GM18907 (cell line): ENCODE results near the gene GAS6.

ENCODE experiments used
- ATAC-seq: cut with Tn5 transposase; IDR thresholded peaks from one replicate; pipeline ENCODE4 v1.9.1; 2021; ENCODE audit warnings: mild to moderate bottlenecking, moderate library complexity; ENCODE audit not compliant: unreplicated experiment

GAS6 gene

DNA sequence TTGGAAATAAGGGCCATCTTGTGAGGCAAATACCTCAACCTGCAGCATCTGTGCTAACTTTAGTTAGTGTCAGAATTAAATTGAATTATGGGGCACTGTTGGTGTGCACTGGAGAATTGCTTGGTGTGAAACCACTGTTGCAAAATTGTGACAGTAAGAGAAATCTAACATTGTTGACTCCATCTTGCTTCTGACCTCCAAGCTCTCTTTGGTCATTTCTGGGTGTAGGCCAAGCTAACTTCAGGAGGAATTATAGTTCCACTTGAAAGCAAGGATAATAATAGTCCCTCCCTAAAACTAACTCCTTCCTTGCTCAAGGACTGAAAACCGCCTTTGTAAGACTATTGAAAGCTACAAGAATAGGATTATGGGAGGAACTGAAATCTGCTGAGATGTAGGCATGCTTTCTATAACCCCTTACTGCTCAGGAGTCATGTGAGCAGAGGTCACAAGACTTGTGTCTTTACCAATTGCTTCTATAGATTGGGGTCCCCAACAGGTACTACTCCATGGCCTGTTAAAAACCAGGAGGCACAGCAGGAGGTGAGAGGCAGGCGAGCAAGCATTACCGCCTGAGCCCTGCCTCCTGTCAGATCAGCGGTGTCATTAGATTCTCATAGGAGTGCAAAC is 24.9 kb upstream of the GAS6 start:
- ATAC-seq, result no peak

DNA sequence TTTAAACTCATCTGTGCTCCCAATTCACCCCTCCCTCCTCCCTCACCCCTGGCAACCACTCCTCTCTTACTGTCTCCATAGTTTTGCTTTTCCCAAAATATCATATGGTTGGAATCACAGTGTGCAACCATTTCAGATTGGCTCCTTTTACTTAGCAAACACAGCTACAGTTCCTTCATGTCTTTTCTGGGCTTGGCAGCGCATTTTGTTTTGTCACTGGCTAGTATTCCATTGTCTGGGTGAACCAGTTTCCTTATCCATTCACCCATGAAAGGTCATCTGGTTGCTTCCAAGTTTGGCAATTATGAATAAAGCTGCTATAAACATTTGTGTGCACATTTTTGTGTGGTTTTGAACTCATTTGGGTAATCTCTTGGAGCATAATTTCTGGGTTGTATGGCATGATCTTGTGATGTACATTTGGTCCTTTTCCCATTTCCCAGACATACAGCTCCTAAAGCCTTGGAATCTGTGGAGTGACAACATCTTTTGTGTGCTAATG is 23.9 kb upstream of the GAS6 start:
- no peak for ATAC-seq

DNA sequence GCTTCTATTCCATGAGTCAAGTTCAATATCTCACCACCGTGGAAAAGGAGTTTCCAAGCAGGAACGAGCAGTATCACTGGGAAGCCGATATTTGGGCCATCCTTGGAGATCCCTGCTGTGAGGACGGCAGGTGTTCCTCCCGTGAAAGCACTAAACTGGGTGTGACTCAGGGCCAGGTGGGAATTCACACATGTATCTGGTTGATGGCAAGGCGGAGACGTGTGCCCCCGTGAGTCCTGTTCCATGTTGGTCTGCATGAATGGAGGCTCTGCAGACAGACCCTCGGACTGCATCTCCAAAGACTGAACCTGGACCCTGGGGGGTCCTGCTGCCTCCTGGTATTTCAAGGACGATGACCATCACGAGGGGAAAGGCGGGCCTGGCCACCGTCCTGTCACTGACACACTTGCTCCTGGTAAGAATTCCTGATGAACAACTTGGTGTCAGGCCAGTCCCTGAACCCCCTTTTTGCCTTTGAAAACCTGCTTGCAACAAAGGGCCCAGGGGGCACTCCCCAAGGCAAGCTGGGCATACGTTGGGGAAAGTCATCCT is 22.8 kb upstream of the GAS6 start:
- no peak for ATAC-seq

DNA sequence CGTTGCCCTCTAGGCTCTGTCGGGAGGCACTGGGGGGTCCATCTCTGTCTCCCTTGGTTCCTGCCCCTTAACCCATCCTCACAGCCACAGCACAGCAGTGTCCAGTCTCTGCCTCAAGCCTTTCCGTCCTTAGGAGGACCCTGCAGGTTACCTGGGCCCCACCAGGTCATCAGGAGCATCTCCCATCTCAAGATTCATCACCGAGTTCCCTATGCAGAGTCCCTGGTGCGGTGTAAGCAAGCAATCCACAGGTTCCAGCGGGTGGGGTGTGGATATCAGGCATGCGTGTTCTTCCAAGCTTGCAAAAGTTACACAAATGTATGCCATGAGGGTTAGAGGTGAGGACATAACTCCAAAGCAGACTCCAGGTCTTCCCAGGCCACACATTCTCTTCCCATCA is 20.9 kb upstream of the GAS6 start:
- no peak for ATAC-seq

DNA sequence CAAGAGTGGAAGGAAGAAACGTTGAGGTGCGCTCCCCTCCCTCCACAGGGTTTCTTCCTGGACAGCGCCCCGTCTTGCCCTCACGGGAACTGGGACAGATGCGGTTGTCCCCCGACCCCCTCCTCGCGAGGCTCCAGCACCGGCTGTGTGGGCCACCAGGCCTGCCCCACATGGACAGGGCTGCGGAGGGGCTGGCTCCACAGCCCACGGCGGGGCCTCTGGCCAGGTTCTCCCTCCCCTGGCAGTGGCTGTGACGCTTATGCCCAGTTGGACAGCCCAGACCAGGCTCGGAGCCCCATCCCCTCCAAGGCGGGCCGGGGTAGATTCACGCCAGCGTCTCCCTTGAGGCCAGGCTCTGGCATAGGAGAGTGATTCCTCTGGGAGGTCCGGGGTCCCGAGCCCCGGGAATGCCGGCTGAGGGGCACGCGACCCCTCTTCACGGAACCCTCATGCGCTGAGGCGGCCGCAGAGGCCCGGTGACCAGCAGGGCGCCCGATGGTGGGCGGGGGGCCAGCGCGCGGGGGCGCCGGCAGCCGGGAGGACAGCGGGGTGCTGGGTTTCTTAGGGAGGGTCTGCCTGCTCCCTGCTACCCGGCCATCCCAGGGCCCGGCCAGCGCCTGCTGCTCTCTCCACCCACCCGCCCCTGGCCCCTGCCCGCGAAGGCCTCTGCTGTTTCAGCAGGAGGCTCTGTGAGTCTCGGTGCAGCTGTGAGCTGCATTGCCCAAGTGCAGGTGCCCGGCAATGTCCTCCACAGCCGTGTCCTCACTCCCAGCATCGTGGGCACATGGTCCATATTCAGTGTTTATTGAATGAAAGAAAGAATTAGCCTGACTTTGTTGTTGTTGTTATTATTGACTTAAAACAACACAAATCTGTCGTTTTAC is 20.3 kb upstream of the GAS6 start:
- no peak for ATAC-seq

DNA sequence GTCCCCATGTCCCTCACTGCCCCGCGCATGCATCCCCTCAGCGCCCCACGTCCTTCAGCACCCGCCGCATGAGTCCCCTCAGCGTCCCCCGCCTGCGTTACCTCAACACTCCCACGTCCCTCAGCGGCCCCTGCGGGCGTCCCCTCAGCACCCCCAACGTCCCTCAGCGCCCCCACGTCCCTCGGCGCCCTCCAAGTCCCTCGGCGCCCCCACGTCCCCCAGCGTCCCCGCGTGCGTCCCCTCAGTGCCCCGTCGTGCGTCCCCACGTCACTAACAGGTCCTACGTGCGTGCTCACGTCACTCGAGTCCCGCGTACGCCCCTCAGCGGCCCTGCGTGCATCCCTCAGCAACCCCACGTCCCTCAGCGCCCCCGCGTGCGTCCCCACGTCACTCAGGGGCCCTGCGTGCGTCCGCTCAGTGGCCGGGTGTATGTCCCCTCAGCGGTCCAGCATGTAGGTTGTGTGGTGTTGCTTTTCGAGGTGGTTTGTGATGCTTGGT is 19.5 kb upstream of the GAS6 start:
- no peak for ATAC-seq

DNA sequence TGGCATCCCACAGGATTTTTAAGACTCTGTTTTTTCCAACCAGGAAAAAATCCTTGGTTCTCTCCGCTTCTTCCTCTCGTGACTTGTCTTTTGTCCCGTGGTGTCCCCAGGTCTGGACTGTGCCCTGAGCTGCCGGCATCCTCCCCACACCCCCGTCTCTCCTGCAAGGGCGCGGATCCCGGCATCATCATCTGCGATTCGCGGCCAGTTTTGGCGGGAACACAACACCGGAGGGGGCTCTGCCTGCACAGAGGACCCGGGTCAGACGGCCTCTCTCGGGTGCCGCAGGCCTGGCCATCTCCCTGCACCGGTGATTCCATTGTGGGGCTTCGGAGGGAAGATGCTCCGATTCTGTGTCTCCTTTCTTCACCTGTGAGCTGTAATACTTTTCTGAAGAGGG is 18.8 kb upstream of the GAS6 start:
- ATAC-seq, result no peak

DNA sequence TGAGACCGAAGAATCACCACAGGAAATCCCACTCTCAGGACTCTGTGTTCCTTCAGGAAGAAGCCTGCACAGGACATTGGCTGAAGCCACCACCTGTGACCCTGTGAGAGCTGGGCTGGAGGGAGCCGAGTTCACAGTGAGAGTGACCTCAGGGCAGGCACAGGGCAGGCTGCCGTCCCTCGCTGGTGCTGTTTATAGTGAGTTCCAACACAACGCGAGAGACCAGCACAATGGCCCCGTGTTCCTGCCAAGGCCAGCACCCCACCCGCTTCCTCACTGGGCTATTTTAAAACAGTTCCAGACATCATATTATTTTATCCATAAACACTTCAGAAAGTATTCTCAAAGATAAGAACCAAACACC is 18.4 kb upstream of the GAS6 start:
- ATAC-seq, result no peak

DNA sequence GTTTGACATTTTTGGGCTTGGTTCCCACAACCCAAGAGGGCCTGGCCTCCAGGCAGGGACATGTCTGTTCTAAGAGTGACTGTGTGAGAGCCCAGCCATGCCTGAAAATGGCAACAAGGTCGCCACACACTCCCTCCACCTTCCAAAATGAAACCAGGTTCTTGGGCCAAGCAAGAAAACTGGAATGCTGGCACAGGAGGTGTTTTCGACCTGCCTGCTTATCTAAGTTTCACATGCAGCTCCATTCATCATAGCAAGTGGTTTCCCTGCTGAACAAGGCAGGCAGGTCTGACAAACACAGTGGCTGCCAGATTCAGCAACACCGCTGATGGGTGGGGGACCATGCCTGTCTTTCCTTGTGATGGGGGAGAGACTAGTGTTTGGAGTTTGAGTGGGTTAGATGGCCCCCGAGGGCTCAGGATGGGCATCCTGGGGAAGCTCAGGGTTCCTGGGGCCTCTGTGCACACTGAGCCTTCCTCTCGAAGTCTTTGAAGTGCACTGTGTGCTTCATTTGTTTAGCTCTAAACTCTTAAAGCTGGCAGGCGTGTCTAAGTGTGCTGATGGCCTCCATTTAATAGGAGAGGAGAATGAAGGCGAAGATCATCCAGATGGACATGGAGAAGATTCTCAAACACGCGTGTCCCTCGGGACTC is 17.9 kb upstream of the GAS6 start:
- ATAC-seq, result no peak

DNA sequence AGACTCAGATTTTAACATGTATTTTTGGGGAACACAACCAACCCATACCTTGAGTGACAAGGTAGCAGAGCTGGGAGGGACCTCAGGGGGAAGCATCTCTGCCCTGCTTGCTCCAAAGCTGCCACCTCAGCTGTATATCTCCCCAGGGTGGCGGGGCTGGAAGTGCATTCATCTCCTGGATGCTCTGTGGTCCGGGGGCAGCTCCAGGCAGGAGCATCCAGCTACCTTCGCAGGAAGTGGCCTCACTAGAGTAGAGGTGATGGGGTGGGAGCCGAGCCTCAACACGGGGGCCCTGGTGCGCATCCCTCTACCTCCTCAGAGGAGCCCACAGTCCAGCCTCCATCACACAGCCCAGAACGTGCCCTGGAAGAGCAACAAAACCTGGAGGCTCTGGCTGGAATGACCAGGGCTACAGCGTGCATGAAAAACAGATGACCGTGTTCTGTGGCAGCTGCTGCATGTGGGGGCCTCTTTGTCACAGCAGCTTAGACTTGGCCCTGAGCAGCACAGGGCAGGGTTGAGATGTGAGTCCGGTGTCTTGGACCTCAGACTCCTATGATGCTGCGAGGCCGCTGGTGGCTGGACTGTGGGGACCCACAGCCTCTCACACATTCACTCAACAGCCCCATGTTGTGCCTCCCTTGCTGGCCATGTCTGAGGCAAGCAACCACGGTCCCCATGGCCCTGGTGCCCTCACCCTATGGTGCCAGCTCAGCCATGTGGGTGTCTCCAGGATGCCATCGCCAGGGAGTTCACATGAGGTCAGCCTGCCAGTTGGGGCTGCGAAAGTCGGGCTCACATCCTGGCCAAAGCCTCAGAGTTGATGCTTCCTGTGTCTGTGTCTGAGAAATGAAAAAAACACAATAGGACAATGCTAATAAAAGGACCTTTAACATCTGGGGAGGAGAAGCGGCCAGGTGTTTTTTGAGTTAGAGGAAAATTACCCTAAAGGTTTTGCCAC is 17.1 kb upstream of the GAS6 start:
- ATAC-seq, result no peak

DNA sequence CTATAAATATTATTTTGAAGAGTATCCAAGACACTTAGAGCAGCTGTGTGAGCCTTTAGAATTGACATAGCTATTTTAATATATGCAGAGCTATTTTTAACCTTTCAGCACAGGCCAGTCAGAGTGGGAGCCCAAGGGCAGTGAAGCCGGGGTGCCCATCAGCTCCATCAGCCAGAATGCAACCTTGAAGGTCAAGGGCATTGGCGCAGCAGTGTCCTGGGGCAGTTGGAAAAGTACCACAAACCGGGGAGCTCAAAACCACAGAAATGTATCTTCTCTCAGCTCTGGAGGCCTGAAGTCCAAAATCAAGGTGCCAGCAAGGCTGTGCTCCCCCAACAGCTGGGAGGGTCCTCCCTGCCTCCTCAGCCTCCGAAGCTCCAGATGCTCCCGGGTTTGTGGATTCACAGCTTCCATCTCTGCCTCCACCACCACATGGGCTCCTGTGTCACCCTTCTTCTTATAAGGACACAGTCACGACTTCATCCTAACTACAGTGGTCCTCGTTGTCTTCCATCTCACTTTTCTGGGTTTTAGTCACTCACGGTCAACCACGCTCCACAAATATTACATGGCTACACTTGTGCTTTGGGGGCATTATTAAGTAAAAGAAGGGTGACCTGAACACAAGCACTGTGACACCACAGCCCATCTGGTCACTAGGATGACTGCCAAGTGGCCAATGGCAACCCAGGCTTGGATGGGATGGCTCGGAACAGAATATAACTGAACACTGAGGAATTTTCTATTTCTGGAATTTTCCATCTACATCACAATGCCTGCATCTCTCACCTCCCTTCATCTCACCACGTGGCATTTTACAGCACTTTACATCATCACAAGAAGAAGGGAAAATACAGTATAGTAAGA is 15.9 kb upstream of the GAS6 start:
- ATAC-seq, result no peak

DNA sequence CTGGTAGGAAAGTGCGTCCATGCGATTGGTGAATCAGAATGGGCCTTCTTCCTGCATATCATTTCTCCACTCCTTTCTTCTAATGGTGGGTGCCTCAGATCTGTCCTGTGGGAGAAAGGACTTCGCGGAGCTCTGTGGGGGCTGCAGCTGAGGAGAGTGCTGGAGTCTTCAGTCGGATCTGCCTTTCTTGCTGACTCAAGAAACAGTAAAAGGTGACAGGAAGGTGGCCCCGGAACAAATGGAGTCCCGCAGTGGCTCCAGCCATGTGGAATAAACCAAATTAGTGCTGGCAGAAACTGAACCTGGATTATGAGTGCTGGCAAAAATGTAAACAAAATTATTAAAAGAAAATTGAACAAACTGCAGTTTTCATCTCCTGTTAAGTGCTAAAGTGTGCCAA is 15.1 kb upstream of the GAS6 start:
- ATAC-seq, result no peak

DNA sequence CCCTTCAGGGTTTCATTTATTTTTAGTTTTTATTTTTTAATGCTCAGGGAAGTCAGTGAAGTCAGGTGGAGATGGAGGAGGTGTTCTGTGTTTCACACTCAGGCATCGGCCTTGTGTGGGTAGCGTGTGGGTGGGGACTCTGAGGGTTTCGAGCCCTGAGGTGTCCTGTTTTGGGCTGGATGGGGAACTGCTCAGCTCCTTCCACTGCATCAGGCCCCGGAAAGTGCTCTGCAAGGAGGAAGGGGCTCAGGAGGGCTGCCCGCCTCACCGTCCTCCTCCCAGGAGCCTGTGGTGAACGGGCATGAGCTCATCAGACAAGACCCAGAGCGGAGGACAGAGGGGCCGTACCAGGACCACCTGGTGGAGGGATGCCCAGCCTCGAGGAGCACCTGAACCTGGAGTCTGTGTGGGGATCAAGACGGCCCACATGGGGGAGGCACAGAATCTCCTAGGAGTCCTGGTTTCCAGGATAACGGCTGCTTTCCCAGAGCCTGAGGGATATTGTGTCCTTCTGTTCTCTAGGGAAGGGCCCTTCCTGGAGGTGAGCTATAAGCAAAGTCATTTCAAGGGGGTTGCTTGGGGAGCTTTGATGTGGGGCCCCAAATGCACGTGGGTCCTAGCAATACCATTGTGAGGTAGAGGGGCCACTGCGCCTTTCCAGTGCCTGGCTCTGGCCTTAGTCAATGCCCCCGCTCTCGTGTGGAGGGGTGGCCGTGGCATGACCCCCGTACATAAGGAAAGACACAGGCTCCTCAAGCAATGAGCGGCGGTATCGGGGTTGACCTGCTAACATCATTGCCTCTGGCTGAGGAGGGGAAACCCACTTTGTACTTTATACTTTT is 13.5 kb upstream of the GAS6 start:
- ATAC-seq, result no peak

DNA sequence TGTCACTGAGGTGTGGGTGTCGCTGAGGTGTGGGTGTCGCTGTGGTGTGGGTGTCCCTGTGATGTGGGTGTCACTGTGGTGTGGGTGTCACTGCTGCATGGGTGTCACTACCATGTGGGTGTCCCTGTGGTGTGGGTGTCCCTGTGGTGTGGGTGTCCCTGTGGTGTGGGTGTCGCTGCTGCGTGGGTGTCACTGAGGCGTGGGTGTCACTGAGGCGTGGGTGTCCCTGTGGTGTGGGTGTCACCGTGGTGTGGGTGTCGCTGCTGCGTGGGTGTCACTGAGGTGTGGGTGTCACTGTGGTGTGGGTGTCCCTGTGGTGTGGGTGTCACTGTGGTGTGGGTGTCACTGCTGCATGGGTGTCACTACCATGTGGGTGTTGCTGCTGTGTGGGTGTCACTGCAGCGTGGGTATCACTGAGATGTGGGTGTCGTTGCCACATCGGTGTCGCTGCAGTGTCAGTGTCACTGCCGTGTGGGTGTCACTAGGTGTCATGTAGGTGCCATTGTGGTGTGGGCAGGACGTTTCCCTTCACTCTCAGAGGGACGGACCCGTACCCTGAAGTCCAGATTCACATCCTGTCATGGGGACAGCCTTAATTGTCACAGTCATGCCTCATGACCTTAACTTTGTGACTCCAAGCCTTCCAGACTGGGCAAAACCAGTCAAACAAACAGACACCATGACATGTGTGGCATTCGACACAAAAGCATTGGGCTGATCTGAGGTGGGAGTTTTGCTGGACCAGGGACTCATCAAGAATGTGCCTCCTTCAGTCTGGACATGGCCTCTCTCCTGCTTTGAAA is 12.7 kb upstream of the GAS6 start:
- ATAC-seq, result no peak

DNA sequence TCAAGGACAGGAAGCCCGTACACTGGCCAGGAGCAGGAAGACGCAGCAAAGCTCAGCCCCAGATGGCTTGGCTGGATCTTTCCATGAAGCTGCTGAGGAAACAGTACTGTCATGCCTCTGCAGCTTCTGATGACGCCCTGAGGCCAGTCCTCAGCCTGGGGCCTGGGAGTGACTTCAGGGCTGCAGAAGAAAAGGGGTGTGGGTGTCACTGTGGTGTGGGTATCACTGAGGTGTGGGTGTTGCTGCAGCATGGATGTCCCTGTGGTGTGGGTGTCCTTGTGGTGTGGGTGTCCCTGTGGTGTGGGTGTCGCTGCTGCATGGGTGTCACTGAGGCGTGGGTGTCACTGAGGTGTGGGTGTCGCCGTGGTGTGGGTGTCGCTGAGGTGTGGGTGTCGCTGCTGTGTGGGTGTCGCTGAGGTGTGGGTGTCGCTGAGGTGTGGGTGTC is 12.0 kb upstream of the GAS6 start:
- no peak for ATAC-seq

DNA sequence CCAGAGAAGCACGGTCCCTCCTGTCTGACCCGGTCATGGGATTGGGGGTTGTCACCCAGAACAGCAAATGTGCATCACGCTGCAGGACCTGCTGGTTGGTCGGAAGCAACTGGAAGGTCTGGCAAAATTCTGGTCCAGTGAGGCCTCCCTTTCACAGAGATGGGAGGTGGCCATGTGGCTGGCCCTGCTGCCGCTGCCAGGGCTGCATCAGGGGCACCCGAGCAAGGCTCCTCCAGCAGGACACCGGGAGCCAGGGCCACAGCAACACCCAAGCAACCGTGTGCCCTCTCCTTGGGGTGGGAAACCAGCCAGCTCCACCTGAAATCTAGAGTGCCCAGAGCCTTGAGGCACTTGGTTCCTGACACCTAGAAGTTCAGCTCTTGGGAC is 11.5 kb upstream of the GAS6 start:
- no peak for ATAC-seq

DNA sequence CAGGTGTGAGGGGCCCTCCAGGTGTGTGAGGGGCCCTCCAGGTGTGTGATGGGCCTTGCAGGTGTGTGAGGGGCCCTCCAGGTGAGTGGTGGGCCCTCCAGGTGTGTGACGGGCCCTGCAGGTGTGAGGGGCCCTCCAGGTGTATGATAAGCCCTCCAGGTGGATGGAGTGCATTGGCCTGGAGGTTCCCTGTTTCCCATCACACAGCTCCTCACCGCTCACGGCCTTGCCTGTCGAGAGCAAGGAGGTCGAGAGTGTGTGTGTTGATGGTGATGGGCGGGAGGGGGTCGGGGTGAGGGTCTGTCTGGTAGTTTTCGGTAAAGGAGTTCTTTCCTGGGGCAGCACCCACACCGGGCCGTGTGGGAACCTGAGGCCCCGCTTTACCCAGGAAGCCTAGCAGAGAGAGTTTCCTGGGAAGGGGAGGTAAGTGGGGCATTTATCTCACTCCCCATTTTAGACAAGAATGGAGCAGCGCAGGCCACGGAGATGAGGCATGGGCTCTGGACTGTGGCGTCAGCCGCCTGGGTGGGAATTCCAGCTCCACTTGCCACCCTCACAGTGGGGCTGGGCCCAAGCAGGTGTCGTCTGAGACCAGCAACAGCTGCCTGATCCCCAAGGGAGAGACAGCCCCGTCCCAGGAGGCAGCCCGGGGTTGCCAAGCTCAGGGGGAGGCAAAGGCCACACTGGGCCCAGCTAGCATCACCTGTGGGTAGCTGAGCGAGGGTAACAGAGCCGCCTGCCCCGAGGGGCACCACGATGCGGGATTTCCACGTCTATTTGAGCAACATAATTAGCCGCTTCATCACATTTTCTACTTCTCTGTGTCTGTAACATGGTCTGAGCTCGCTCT is 10.9 kb upstream of the GAS6 start:
- no peak for ATAC-seq
